Progenitor cell of endocrine pancreas (in vitro differentiated cells): ENCODE results near the gene CLPTM1L. TPM values are rescaled to one million over a fixed set of nuclear protein-coding genes. Genes with fewer than 3 reads are reported as not detected.

Source experiments
- DNase-seq: peaks from one replicate; pipeline ENCODE4 v3.0.0; 2021; ENCODE audit warnings: low spot score; ENCODE audit not compliant: unreplicated experiment
- H3K27ac Mint-ChIP-seq: 2 replicates; pipeline ENCODE4 v1.8.0; 2021; ENCODE audit warnings: mild to moderate bottlenecking, moderate library complexity, mixed read lengths
- H3K27me3 Mint-ChIP-seq: 2 replicates; pipeline ENCODE4 v1.8.0; 2021; ENCODE audit warnings: mixed read lengths
- H3K36me3 Mint-ChIP-seq: 2 replicates; pipeline ENCODE4 v1.8.0; 2022; ENCODE audit warnings: mixed read lengths; ENCODE audit not compliant: insufficient read depth
- H3K4me1 Mint-ChIP-seq: 2 replicates; pipeline ENCODE4 v1.8.0; 2021; ENCODE audit warnings: low read depth, mixed read lengths
- H3K4me3 Mint-ChIP-seq: 2 replicates; pipeline ENCODE4 v1.8.0; 2021; ENCODE audit warnings: low read depth, mild to moderate bottlenecking, moderate library complexity, mixed read lengths
- H3K9me3 Mint-ChIP-seq: 2 replicates; pipeline ENCODE4 v1.8.0; 2021; ENCODE audit warnings: low read depth, mixed read lengths
- total RNA-seq: library from RNA; stranded (reverse); gene quantifications from 2 replicates; pipeline ENCODE4 v1.2.1, GENCODE V29; 2021
- TF ChIP-seq, protein P1 (sequence below): fragments of 200-600 bp; sonication (generic); IDR thresholded peaks from one replicate; pipeline ENCODE4 v1.5.0; 2021; ENCODE audit warnings: antibody characterized with exemption, mild to moderate bottlenecking; ENCODE audit not compliant: unreplicated experiment

The CLPTM1L gene
- total RNA-seq, 1 donor from 2014 or later, result 95.4 TPM

DNA sequence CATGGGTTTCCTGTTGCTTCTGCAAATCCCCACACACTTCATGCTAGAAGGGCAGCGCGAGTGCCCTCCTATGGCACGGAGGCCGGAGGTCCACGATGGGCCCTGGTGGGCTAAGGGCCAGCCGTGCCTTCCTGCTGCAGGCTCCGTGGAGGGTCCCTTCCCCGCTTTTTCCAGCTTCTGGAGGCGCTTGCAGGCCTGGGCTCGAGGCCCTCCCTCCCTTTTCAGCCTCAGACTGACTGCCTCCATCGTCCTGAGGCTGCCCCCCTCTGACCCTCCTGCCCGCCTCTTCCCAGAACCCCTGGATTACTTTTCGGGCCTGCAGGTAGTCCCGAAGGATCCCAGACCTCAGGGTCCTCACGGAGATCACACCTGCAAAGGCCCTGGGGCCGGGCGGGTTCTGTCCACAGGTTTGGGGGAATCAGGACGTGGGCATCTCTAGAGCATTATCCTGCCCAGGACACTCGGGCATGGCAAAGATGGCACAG, 46.8 kb downstream of the CLPTM1L start:
- H3K4me1 Mint-ChIP-seq, result no peaks in the 10 kb centered on the region

DNA sequence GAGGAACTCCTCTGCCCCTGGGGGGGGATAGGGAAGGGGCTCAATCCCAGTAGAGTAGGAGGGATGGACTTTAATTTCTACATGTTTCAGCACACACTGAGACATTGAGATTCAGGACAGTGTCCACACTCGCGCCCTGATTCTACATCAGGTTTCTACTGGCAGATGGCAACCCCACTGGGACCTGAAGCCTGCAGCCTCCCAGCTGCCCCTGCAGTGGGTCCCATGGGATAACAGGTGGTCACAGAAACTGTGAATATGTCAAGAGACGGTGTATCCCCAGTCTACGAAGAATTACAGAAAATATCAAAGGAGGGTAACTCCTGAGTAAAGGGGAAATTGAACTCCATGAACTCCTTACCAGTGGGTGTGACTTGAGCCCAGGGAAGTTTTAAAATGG, 47.7 kb downstream of the CLPTM1L start:
- Mint-ChIP-seq H3K27ac (no peak overlapping the region), H3K36me3 (no peaks in the 10 kb centered on the region), H3K4me3 (no peak overlapping the region), H3K4me1 (no peaks in the 10 kb centered on the region), H3K27me3 (peaks cover 52% of the 10 kb centered on the region), H3K9me3 (peaks cover under 1% of the 10 kb centered on the region)
- DNase-seq, result no peak
- TF ChIP-seq, protein P1, sequence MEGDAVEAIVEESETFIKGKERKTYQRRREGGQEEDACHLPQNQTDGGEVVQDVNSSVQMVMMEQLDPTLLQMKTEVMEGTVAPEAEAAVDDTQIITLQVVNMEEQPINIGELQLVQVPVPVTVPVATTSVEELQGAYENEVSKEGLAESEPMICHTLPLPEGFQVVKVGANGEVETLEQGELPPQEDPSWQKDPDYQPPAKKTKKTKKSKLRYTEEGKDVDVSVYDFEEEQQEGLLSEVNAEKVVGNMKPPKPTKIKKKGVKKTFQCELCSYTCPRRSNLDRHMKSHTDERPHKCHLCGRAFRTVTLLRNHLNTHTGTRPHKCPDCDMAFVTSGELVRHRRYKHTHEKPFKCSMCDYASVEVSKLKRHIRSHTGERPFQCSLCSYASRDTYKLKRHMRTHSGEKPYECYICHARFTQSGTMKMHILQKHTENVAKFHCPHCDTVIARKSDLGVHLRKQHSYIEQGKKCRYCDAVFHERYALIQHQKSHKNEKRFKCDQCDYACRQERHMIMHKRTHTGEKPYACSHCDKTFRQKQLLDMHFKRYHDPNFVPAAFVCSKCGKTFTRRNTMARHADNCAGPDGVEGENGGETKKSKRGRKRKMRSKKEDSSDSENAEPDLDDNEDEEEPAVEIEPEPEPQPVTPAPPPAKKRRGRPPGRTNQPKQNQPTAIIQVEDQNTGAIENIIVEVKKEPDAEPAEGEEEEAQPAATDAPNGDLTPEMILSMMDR, result no peak

More for the DNA sequence above, 46.8 kb downstream of the CLPTM1L start:
- Mint-ChIP-seq H3K27ac (no peak overlapping the region), H3K36me3 (no peaks in the 10 kb centered on the region), H3K27me3 (peaks cover 50% of the 10 kb centered on the region), H3K4me3 (no peak overlapping the region), H3K9me3 (peaks cover 6% of the 10 kb centered on the region)
- no peak for DNase-seq
- TF ChIP-seq, protein P1, result no peak

DNA sequence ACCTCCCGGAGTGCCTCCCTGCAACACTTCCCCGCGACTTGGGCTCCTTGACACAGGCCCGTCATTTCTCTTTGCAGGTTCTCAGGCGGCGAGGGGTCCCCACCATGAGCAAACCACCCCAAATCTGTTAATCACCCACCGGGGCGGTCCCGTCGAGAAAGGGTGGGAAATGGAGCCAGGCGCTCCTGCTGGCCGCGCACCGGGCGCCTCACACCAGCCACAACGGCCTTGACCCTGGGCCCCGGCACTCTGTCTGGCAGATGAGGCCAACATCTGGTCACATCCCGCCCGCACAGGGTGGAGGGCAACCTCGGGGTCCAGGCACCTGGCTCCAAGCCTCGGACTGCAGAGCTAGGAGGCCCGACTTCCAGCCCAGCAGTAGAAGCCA, 49.3 kb downstream of the CLPTM1L start:
- H3K9me3 Mint-ChIP-seq, result no peaks in the 10 kb centered on the region

DNA sequence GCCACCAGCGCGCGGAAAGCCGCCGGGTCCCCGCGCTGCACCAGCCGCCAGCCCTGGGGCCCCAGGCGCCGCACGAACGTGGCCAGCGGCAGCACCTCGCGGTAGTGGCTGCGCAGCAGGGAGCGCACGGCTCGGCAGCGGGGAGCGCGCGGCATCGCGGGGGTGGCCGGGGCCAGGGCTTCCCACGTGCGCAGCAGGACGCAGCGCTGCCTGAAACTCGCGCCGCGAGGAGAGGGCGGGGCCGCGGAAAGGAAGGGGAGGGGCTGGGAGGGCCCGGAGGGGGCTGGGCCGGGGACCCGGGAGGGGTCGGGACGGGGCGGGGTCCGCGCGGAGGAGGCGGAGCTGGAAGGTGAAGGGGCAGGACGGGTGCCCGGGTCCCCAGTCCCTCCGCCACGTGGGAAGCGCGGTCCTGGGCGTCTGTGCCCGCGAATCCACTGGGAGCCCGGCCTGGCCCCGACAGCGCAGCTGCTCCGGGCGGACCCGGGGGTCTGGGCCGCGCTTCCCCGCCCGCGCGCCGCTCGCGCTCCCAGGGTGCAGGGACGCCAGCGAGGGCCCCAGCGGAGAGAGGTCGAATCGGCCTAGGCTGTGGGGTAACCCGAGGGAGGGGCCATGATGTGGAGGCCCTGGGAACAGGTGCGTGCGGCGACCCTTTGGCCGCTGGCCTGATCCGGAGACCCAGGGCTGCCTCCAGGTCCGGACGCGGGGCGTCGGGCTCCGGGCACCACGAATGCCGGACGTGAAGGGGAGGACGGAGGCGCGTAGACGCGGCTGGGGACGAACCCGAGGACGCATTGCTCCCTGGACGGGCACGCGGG, 49.9 kb downstream of the CLPTM1L start, which contains the start of gene TERT:
TSS of gene TERT (minus strand) at position 234 of the 815 bp plus-strand sequence. CDS start at position 155, 79 bp downstream.
- Mint-ChIP-seq H3K36me3 (no peaks in the 10 kb centered on the region), H3K9me3 (no peaks in the 10 kb centered on the region), H3K4me3 (peak within 1 kb of the TSS; percentile 42), H3K27me3 (peaks cover 51% of the 10 kb centered on the region), H3K27ac (no peak within 1 kb of the TSS), H3K4me1 (no peaks in the 10 kb centered on the region)
- TF ChIP-seq, protein P1, result no peak
- peak; percentile 65 for DNase-seq

More for the DNA sequence above, 49.3 kb downstream of the CLPTM1L start:
- no peak for DNase-seq
- no peaks in the 10 kb centered on the region for H3K4me1 Mint-ChIP-seq
- TF ChIP-seq, protein P1, result no peak
- H3K27me3 Mint-ChIP-seq, result peaks cover 51% of the 10 kb centered on the region
- H3K4me3 Mint-ChIP-seq, result peak overlapping the region; percentile 21
- no peaks in the 10 kb centered on the region for H3K36me3 Mint-ChIP-seq
- no peak overlapping the region for H3K27ac Mint-ChIP-seq

DNA sequence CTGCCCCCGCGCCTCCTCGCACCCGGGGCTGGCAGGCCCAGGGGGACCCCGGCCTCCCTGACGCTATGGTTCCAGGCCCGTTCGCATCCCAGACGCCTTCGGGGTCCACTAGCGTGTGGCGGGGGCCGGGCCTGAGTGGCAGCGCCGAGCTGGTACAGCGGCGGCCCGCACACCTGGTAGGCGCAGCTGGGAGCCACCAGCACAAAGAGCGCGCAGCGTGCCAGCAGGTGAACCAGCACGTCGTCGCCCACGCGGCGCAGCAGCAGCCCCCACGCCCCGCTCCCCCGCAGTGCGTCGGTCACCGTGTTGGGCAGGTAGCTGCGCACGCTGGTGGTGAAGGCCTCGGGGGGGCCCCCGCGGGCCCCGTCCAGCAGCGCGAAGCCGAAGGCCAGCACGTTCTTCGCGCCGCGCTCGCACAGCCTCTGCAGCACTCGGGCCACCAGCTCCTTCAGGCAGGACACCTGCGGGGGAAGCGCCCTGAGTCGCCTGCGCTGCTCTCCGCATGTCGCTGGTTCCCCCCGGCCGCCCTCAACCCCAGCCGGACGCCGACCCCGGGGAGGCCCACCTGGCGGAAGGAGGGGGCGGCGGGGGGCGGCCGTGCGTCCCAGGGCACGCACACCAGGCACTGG, 50.6 kb downstream of the CLPTM1L start:
- Mint-ChIP-seq H3K27me3 (peaks cover 48% of the 10 kb centered on the region), H3K9me3 (no peaks in the 10 kb centered on the region), H3K36me3 (no peaks in the 10 kb centered on the region), H3K4me3 (no peak overlapping the region), H3K4me1 (no peaks in the 10 kb centered on the region), H3K27ac (no peak overlapping the region)
- TF ChIP-seq, protein P1, result no peak
- DNase-seq, result no peak
